HG02759 (cell line): Measurements from ENCODE around the gene TMEM45A.
"Not testable (repeated sequence)": the region's sequence is repeated elsewhere in the genome, so short reads cannot be mapped to it uniquely, and the experiment has no call there.

Experiments used
- ATAC-seq: cut with Tn5 transposase; IDR thresholded peaks from one replicate; pipeline ENCODE4 v1.9.1; 2021; ENCODE audit warnings: mild to moderate bottlenecking, moderate library complexity; ENCODE audit not compliant: unreplicated experiment

Gene TMEM45A

DNA sequence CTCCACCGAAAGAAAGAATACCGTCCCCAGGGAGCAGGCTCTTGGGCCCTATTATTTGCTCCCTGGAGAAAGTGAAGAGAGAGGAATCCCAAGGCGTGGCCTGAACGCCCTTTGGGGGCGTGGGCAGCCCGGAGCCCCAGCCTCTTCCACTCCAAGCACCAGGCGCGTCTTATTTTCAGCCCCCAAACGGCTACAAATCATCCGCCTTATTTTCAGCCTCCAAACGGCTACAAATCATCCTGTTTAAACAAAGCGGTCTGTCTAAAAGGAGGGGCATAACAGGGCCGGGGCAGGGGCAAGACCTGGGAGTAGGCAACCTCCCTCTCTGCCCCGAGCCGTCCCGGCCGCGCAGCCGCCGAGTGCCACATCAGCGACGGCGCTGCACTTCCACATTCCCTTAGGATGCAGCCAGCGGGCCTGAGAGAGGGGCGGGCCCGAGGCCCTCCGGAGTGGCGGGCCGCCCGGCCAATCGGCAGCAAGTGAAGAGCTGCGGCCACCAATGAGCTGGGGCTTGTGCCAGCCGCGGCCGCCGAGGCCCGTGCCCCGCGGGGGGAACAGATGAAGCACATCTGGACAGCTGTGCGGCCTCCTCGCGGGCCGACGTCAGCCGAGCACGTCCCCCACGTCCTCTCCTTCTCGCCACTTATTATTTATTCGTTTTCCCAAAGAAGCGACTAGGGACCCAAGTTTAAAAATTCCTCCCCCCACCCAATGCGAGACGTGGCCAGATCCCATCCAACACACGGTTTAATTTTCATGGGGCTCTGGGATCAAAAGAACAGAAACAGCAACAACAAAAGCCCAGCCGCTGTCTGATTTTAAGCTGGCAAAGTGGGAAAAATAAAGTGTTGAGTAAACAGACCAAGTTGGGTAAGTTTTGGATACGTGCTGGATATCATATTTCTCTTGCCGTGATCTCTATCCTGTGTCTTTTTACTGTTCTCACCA, at the start of gene TMEM45A:
Gene TMEM45A (plus strand): TSS at position 561 of the 948 bp plus-strand sequence. CDS start 62,593 bp downstream, outside the sequence.
- peak; percentile 99 for ATAC-seq

GRCh38 chr3:100443690-100444089, 48.7 kb upstream of the TMEM45A start:
- no peak for ATAC-seq

GRCh38 chr3:100447067-100447466, 45.4 kb upstream of the TMEM45A start:
- ATAC-seq: not testable (repeated sequence)

DNA sequence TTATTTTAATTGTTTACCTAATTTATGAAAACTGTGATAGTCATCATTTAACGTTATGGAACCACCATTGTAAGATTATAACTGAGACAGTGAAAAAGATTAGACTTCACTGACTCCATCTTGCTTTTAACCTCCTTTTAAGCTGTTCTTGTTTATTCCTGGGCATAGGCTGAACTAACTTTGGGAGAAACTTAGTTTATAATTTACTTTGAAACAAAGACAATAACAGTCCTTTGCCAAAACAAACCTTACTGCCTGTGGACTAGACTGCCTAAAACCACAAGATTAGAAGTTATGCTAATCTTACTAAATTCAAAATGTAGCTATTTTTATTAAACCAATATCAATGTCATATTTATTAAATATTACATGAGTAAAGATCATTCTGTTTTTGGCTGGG, 44.3 kb upstream of the TMEM45A start:
- ATAC-seq: no peak

DNA sequence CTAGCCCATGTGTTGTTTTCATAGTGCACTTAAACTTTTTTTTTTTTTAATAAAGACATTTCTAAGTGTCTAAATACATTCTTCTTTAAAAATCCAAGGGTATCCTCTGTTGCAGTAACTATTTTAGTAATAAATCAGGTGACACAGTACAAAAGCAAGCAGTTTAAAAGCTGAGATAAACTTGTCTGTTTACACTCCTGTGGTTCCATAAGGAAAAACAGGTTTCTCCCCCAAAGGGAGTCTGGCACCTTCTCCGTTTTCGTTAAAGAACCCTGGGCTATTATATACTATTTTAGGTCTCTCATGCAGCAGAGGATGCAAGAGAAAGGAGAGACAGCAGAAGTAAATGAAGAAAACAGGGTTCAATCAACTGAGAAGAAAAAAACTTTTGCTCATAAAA, 43.2 kb upstream of the TMEM45A start:
- ATAC-seq: no peak

- ATAC-seq: no peak
Observed at GRCh38 chr3:100454677-100455076, 37.7 kb upstream of the TMEM45A start.

DNA sequence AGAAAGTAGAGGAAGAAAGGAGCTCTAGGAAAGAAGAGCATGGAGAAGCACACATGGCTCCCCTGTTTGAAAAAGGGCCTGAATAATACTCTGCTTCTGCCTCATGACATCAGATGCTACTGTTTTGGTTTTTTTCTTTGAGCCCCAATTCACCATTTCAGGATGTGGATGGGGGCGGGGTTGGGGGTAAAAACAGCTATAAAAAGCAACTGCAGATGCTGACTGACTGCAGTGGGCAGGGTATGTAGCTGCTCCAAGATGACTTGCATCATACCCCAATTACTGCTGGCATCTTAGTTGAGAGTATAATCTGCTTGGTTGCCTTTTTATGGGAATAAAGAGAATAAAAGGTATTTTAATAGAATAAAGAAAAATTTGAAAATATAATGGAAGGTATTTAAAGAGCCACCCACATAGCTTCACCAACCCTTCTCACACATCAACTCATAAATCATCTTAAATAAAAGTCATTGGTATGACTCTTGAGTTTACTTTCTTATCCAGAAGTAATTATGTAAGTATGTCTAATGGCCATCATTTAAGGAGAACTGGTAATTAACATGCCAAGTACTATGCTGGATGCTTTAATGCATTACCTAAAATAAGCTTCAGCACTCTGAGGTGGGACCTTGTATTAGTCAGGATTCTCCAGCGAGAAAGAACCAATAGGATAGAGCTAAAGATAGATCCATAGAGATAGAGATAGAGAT, 36.4 kb upstream of the TMEM45A start:
- no peak for ATAC-seq

GRCh38 chr3:100456745-100457144, 35.7 kb upstream of the TMEM45A start:
- ATAC-seq: no peak

DNA sequence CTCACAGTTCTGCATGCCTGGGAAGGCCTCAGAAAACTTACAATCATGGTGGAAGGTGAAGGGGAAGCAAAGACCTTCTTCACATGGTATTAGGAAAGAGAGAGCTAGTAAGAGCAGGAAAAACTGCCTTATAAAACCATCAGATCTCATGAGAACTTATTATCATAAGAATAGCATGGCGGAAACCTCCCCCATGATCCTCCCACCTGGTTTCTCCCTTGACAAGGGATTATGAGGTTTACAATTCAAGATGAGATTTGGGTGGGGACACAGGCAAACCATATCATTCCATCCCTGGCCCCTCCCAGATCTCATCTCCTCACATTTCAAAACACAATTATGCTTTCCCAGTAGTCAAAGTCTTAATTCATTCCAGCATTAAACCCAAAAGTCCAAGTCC, 34.6 kb upstream of the TMEM45A start:
- ATAC-seq: no peak

DNA sequence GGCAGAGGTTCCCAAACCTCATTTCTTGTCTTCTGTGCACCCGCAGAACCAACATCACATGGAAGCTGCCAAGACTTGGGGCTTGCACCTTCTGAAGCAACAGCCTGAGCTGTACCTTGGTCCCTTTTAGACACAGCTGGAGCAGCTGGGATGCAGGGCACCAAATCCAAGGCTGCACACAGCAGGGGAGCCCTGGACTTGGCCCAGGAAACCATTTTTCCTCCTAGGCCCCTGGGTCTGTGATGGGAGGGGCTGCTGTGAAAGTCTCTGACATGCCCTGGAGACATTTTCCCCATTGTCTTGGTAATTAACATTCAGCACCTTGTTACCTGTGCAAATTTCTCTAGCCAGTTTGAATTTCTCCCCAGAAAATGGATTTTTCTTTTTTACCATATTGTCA, 33.6 kb upstream of the TMEM45A start:
- no peak for ATAC-seq

GRCh38 chr3:100463002-100463401, 29.4 kb upstream of the TMEM45A start:
- ATAC-seq: peak; percentile 83

GRCh38 chr3:100463646-100464155, 28.7 kb upstream of the TMEM45A start:
- no peak for ATAC-seq

DNA sequence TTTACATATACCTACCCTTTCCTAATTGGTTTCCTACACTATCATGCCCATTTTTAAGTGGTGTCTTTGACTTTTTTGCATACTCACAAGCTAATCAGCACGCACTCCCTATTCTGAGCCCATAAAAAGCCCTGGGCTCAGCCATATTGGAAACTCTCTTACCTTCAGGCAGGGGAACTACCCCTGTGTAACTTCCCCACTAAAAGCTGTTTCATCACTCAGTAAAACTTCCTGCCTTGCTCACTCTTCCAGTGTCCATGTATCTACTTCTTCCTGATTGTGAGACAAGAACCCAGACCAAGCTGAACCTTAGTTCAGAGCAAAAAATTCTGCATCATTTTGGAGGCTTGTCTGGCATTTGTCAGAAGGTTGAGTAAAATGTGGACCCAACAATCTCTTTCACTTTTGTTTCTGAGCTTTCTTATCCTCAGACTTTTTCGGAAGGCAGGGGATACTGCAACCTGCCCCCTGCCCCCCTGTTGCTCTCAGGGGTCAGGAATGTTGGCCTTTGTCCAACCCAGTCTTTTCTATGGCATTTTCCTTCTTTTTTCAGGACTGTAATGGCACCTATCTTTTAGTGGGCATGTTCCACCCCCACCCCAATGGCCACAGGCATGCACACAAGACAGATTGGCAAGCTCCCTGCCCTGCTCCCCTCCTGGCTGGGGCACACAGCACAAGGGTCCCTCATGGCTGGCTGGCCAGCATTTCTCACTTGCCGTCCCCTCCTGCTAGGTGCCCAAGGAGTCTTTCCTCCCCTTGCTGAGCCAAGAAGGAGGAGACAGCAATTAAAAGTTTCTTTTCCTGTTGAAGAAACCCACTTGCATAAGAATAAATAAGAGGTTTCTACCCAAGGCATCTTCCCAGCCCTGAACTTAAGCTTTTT, 26.3 kb upstream of the TMEM45A start:
- ATAC-seq: peak; percentile 49

GRCh38 chr3:100467133-100467532, 25.3 kb upstream of the TMEM45A start:
- no peak for ATAC-seq

DNA sequence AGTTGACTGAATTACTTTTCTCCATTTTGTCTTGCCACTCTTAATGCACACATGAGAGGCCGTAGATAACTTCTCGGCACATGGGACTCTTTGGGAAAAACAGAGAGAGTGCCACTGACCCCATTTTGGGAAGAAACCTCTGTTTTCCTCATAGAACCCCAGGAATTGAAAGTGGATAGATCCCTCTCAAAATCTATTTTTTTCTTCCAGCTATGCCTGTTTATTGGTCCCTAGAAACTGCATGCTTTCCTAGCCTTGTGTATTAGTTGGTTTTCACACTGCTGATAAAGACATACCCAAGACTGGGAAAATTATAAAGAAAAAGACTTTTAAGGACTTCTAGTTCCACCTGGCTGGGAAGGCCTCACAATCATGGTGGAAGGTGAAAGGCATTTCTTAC, 23.7 kb upstream of the TMEM45A start:
- ATAC-seq: no peak

GRCh38 chr3:100470951-100471350, 21.5 kb upstream of the TMEM45A start:
- no peak for ATAC-seq

- ATAC-seq: no peak
Observed at GRCh38 chr3:100471444-100471843, 21.0 kb upstream of the TMEM45A start.

- ATAC-seq: not testable (repeated sequence)
Observed at GRCh38 chr3:100477851-100478360, 14.5 kb upstream of the TMEM45A start.

- ATAC-seq: not testable (repeated sequence)
Observed at GRCh38 chr3:100478521-100478920, 13.9 kb upstream of the TMEM45A start.

- ATAC-seq: no peak
Observed at GRCh38 chr3:100480081-100480480, 12.3 kb upstream of the TMEM45A start.
